A549 (cell line): ENCODE measurements around the gene MND1.

Experiments used
- JUN ChIP-seq, 2 experiments: fragments of >200 bp; sonication (Bioruptor Twin); formaldehyde crosslinking; IDR thresholded peaks; 2 replicates in 1 of 2; 3 replicates in 1 of 2; pipeline ENCODE4 v1.6.1; 2016 to 2017
- TF ChIP-seq, protein P1 (sequence below): fragments of 200-600 bp; sonication (generic); IDR thresholded peaks from 2 replicates; pipeline ENCODE4 v1.6.1; 2016; ENCODE audit warnings: antibody characterized with exemption, mild to moderate bottlenecking, moderate library complexity
- TF ChIP-seq, protein P2 (sequence below): fragments of >200 bp; sonication (Bioruptor Twin); formaldehyde crosslinking; IDR thresholded peaks from 3 replicates; pipeline ENCODE4 v1.5.1; 2016

DNA sequence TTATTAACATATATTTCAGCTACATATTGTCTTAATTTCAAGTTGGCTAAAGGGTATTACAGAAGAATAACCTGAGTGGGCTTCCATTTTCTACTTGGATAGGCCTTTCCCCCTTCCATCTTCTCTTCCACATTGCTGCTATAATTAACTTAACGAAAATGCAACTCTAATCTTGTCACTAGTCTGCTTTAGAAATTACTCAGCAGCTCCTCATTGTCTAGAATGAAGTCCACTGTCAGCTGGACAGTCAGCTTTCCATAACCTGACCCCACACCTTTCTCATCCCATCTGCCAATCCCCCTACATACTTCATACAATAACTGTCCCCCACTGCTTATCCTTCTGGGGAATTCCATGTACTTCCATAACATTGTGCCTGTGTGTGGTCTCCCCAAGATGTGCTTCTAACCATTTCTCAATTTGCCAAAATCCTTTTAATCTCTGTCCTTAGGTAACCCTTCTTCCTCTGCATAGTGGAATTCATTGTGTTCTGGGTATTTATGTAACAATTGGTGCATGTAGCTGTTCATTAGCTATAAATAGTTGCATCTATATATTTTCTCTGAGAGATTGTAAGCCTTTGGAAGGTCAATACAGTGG lies 4.8 kb downstream of the MND1 start:
- TF ChIP-seq, protein P1, sequence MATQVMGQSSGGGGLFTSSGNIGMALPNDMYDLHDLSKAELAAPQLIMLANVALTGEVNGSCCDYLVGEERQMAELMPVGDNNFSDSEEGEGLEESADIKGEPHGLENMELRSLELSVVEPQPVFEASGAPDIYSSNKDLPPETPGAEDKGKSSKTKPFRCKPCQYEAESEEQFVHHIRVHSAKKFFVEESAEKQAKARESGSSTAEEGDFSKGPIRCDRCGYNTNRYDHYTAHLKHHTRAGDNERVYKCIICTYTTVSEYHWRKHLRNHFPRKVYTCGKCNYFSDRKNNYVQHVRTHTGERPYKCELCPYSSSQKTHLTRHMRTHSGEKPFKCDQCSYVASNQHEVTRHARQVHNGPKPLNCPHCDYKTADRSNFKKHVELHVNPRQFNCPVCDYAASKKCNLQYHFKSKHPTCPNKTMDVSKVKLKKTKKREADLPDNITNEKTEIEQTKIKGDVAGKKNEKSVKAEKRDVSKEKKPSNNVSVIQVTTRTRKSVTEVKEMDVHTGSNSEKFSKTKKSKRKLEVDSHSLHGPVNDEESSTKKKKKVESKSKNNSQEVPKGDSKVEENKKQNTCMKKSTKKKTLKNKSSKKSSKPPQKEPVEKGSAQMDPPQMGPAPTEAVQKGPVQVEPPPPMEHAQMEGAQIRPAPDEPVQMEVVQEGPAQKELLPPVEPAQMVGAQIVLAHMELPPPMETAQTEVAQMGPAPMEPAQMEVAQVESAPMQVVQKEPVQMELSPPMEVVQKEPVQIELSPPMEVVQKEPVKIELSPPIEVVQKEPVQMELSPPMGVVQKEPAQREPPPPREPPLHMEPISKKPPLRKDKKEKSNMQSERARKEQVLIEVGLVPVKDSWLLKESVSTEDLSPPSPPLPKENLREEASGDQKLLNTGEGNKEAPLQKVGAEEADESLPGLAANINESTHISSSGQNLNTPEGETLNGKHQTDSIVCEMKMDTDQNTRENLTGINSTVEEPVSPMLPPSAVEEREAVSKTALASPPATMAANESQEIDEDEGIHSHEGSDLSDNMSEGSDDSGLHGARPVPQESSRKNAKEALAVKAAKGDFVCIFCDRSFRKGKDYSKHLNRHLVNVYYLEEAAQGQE: no peak
- no peak for TF ChIP-seq JUN (IDR thresholded peaks at IDR 0.05)
- TF ChIP-seq, protein P2, sequence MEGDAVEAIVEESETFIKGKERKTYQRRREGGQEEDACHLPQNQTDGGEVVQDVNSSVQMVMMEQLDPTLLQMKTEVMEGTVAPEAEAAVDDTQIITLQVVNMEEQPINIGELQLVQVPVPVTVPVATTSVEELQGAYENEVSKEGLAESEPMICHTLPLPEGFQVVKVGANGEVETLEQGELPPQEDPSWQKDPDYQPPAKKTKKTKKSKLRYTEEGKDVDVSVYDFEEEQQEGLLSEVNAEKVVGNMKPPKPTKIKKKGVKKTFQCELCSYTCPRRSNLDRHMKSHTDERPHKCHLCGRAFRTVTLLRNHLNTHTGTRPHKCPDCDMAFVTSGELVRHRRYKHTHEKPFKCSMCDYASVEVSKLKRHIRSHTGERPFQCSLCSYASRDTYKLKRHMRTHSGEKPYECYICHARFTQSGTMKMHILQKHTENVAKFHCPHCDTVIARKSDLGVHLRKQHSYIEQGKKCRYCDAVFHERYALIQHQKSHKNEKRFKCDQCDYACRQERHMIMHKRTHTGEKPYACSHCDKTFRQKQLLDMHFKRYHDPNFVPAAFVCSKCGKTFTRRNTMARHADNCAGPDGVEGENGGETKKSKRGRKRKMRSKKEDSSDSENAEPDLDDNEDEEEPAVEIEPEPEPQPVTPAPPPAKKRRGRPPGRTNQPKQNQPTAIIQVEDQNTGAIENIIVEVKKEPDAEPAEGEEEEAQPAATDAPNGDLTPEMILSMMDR: no peak
